Suppressor macrophage (primary cell): ENCODE measurements around the gene ECT2L.

Source experiments
- DNase-seq, 4 experiments: peaks; one replicate each; pipeline ENCODE4 v3.0.0-alpha.2; 2020 to 2022

The ECT2L gene

GRCh38 chr6:138943089-138943625 is 147.3 kb downstream of the ECT2L start:
- no peak for DNase-seq

DNA sequence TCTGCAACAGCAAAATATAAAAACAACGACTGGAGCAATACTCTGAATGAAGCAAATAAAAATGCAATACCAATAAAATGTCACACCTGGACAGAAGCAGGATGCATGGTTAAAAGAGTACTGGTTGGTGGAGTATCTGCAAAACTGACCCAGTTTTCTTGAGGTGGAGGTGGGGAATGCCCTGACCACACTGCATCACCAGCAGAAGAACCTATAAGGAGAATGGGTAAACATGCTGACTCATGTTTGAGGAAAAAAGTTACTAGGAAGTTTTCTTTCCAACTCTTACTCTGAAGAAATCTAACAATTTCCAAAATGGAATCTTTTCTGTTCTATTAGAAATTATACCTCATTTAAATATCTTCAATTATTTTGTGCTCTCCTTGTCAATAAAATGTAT is 148.5 kb downstream of the ECT2L start:
- DNase-seq: no peak

GRCh38 chr6:138945354-138945753 is 149.5 kb downstream of the ECT2L start:
- no peak for DNase-seq

DNA sequence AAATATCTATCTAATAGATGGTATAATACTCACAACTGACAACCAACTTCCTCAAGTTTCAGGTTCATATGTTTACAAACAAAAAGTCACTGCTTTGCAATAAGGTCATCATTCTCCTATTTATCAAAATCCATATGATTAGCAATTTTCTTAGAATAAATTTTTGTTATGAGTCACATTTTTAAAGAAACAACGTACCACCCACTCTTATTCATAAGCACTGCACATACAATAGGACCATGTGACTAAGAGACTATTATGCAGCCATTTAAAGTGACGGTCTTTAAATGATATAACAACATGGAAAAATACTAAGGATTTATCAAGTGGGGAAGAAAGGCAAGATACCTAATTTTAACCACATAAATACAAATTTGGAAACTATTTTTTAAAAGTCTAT is 152.1 kb downstream of the ECT2L start:
- peak in 1 of 4 experiments; percentile 30 for DNase-seq

DNA sequence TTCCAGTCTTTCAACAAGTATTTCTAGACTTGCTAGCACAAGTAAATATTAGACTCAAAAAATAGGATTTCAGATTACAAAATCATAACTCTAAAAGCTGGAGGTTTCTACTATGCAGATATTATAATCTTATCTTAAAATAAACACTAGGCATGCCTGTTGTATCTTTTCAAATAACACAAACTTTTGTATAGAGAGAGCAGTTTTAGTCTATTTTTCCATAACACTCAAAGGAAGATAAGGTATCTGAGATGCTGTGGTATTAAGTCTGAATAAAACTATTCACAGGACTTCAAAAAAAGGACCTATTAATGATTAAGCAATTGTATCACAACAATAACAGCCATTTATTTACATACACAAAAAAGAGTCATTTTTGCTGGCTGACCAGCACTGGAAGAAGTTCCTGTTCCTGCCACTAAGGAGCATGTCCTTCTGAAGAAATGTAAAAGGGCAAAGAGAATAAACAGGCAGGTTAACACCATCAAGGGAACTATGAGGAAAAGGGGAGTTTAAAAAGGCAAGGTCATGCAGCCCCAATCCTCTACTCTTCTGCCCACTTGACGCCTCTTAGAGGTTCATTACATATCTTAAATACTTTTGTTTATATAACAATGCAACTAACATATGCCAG is 152.8 kb downstream of the ECT2L start:
- DNase-seq: peak; percentile 9 to 48 (median 36)

GRCh38 chr6:138953451-138953850 is 157.6 kb downstream of the ECT2L start:
- DNase-seq: peak; percentile 24 to 71 (median 33)
